CD14-positive monocyte (primary cell): ENCODE data around the gene SUSD2. TPM values are rescaled to one million over a fixed set of nuclear protein-coding genes. Genes with fewer than 3 reads are reported as not detected.
"Not testable (repeated sequence)": the region's sequence is repeated elsewhere in the genome, so short reads cannot be mapped to it uniquely, and the experiment has no call there.

Experiments used
- DNase-seq, 3 donors: peaks; one replicate each; pipeline ENCODE4 v3.0.0-alpha.2; 2011 to 2022
- H2AFZ ChIP-seq: 2 replicates; pipeline ENCODE4 v1.6.0; 2012; ENCODE audit warnings: mild to moderate bottlenecking, low read depth, low read length, inconsistent platforms; ENCODE audit not compliant: insufficient read depth, poor library complexity, severe bottlenecking
- H3K27ac ChIP-seq, 2 donors: 1 replicate in 1 of 2; 2 replicates in 1 of 2; pipeline ENCODE4 v1.5.1; 2012 to 2013; ENCODE audit warnings: low read length in 2 of 2, control low read depth in 1 of 2, inconsistent platforms in 1 of 2, low read depth in 1 of 2, mild to moderate bottlenecking in 1 of 2
- H3K27me3 ChIP-seq, 2 donors: one replicate each; pipeline versions ENCODE4 v1.6.0 to v1.6.1; 2011 to 2013; ENCODE audit warnings: low read length in 2 of 2; ENCODE audit not compliant: control insufficient read depth in 2 of 2, insufficient read depth in 2 of 2
- H3K36me3 ChIP-seq, 2 donors: replicated peaks in 1 of 2; 1 replicate in 1 of 2; 2 replicates in 1 of 2; pipeline versions ENCODE4 v1.5.1 to v1.6.1; 2012 to 2013; ENCODE audit warnings: low read length in 2 of 2, control low read depth in 1 of 2, inconsistent platforms in 1 of 2, mild to moderate bottlenecking in 1 of 2; ENCODE audit not compliant: insufficient read depth in 2 of 2, control insufficient read depth in 1 of 2
- H3K4me1 ChIP-seq, 2 donors: 1 replicate in 1 of 2; 2 replicates in 1 of 2; pipeline versions ENCODE4 v1.5.1 to v1.6.1; 2012 to 2013; ENCODE audit warnings: low read length in 2 of 2, control low read depth in 1 of 2, inconsistent platforms in 1 of 2, mild to moderate bottlenecking in 1 of 2, moderate library complexity in 1 of 2; ENCODE audit not compliant: insufficient read depth in 2 of 2, control insufficient read depth in 1 of 2
- H3K4me2 ChIP-seq: replicated peaks from 2 replicates; pipeline ENCODE3; 2012; ENCODE audit warnings: low read length, moderate library complexity, mild to moderate bottlenecking; ENCODE audit not compliant: poor library complexity, severe bottlenecking; ENCODE audit errors: extremely low read depth
- H3K4me3 ChIP-seq, 3 experiments: fragments of 200-600 bp in 1 of 3; sonication (generic) in 1 of 3; replicated peaks in 1 of 3; 1 replicate in 2 of 3; 2 replicates in 1 of 3; pipeline ENCODE4 v1.5.1; 2011 to 2013; ENCODE audit warnings: low read length in 3 of 3, mild to moderate bottlenecking in 3 of 3, control low read depth in 2 of 3, low read depth in 2 of 3, inconsistent platforms in 1 of 3, moderate library complexity in 1 of 3
- H3K79me2 ChIP-seq: 2 replicates; pipeline ENCODE4 v1.6.0; 2012; ENCODE audit warnings: mild to moderate bottlenecking, control low read depth, inconsistent platforms, low read length, moderate library complexity; ENCODE audit not compliant: insufficient read depth
- H3K9ac ChIP-seq: 2 replicates; pipeline ENCODE4 v1.6.0; 2017; ENCODE audit warnings: low read length, mild to moderate bottlenecking; ENCODE audit not compliant: insufficient read depth, poor library complexity, severe bottlenecking
- H3K9me3 ChIP-seq, 2 donors: replicated peaks in 1 of 2; 1 replicate in 1 of 2; 2 replicates in 1 of 2; pipeline versions ENCODE4 v1.5.1 to v1.6.1; 2012 to 2013; ENCODE audit warnings: low read length in 2 of 2, control low read depth in 1 of 2; ENCODE audit not compliant: control insufficient read depth in 1 of 2, insufficient read depth in 1 of 2
- H4K20me1 ChIP-seq: 2 replicates; pipeline ENCODE4 v1.6.0; 2012; ENCODE audit warnings: mild to moderate bottlenecking, low read length, control low read depth, moderate library complexity; ENCODE audit not compliant: insufficient read depth
- H3K27ac Mint-ChIP-seq, 7 donors: one replicate each; pipeline ENCODE4 v1.8.0; 2020; ENCODE audit warnings: mild to moderate bottlenecking in 7 of 7, mixed read lengths in 7 of 7, moderate library complexity in 6 of 7, inconsistent platforms in 2 of 7
- H3K27me3 Mint-ChIP-seq, 3 donors: one replicate each; pipeline ENCODE4 v1.8.0; 2021 to 2022; ENCODE audit warnings: low read depth in 3 of 3, mild to moderate bottlenecking in 3 of 3, mixed read lengths in 3 of 3, moderate library complexity in 3 of 3, inconsistent platforms in 1 of 3
- H3K36me3 Mint-ChIP-seq, 2 donors: one replicate each; pipeline ENCODE4 v1.8.0; 2020; ENCODE audit warnings: mixed read lengths in 2 of 2, inconsistent platforms in 1 of 2, mild to moderate bottlenecking in 1 of 2
- H3K4me1 Mint-ChIP-seq: one replicate; pipeline ENCODE4 v1.8.0; 2020; ENCODE audit warnings: mild to moderate bottlenecking, mixed read lengths
- H3K4me3 Mint-ChIP-seq, 2 donors: one replicate each; pipeline ENCODE4 v1.8.0; 2020; ENCODE audit warnings: mild to moderate bottlenecking in 2 of 2, mixed read lengths in 2 of 2, moderate library complexity in 1 of 2
- H3K9me3 Mint-ChIP-seq, 7 donors: one replicate each; pipeline ENCODE4 v1.8.0; 2020 to 2022; ENCODE audit warnings: mixed read lengths in 7 of 7, mild to moderate bottlenecking in 6 of 7, moderate library complexity in 6 of 7, inconsistent platforms in 2 of 7
- WGBS: methylation state at CpG from one replicate; pipeline ENCODE4 v1.1.5; 2013; ENCODE audit warnings: missing lambda C conversion rate; ENCODE audit not compliant: insufficient coverage; 5-methylcytosine and 5-hydroxymethylcytosine counted together
- intact Hi-C, 2 donors: fragments of 100-400 bp; cut with micrococcal nuclease; formaldehyde crosslinking; loops; one replicate each; pipeline versions ENCODE4 v1.15.0 to v1.15.1; 2023
- polyA plus RNA-seq, 3 donors: library from polyadenylated mRNA; depleted of rRNA in 1 of 3; unstranded in 2 of 3; stranded (reverse) in 1 of 3; fragments of 300-500 nt in 2 of 3; fragments of >200 nt in 1 of 3; fragmentation: Illumina TruSeq in 2 of 3; gene quantifications; 1 replicate in 2 of 3; 2 replicates in 1 of 3; pipeline ENCODE4 v1.2.3, GENCODE V29; 2012 to 2021
- TF ChIP-seq, protein P1 (sequence below): fragments of 200-600 bp; IDR thresholded peaks from one replicate; pipeline ENCODE4 v1.8.0; 2022; ENCODE audit warnings: antibody characterized with exemption, mild to moderate bottlenecking

SUSD2 gene
- polyA plus RNA-seq, 3 donors = 0.56 TPM; not detected in 2

DNA sequence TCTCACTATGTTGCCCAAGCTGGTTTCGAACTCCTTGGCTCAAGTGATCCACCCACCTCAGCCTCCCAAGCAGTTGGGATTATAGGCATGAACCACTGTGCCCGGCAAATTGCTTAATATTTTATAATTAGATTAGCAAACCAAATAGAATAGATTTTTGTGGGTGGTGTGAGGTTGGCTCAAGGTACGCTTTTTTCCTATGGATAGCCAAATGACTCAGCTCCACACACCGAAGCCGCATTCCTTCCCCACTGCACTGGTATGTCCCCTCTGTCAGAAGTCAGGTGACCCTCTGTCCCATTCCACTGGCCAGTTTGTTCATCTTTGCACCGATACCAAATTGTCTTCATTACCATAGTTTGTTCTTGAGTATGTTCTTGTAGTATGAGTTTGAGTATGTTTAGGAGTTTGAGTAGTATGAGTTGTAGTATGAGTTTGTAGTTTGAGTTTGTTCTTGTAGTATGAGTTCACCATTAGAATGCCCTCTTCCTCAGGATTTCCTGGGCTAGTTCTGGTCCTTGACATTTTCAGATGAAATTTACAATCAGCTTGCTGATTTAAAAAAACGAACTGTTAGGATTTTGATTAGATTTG lies 19.4 kb downstream of the SUSD2 start:
- no peaks in the 10 kb centered on the region for H3K9me3 ChIP-seq

DNA sequence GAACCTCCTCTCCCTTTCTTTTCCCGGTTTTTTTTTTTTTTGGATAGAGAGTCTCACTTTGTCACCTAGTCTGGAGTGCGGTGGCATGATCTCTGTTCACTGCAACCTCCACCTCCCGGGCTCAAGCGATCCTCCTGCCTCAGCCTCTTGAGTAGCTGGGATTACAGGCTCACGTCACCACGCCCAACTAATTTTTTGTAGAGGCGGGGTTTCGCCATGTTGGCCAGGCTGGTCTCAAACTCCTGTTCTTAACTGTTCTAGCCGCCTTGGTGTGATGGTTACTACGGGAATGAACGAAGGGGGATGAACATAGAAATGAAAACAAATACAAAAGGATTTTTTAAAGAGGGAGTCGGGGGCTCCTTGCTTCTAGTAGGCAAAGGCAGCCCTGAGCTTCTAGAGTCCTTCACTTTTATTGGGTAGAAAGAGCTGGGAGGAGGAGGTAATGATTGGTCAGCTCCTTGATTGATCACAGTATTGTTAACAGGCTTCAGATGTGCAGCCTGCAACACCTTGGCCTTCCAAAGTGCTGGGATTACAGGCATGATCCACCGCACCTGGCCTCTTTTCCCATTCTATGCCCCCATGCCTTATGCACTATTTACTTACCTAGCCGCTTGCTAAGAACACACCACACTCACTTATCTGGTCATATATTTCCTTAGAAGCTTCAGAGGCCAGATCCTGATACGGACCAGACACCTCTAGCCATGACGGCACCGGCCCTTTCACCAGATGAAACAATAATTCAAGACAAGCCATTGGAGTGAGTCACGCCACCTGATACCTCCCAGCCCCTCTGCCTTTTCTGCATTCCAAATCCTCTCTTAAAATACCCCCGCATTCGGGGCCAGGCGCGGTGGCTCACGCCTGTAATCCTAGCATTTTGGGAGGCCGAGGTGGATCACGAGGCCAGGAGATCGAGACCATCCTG lies 20.7 kb downstream of the SUSD2 start:
- no peak for DNase-seq
- intact Hi-C loops = no loop called here
- TF ChIP-seq, protein P1, sequence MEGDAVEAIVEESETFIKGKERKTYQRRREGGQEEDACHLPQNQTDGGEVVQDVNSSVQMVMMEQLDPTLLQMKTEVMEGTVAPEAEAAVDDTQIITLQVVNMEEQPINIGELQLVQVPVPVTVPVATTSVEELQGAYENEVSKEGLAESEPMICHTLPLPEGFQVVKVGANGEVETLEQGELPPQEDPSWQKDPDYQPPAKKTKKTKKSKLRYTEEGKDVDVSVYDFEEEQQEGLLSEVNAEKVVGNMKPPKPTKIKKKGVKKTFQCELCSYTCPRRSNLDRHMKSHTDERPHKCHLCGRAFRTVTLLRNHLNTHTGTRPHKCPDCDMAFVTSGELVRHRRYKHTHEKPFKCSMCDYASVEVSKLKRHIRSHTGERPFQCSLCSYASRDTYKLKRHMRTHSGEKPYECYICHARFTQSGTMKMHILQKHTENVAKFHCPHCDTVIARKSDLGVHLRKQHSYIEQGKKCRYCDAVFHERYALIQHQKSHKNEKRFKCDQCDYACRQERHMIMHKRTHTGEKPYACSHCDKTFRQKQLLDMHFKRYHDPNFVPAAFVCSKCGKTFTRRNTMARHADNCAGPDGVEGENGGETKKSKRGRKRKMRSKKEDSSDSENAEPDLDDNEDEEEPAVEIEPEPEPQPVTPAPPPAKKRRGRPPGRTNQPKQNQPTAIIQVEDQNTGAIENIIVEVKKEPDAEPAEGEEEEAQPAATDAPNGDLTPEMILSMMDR = no peak
- Histone ChIP-seq H3K4me1 (peaks cover 43% of the 10 kb centered on the region in 2 donors), H3K4me2 (no peak overlapping the region), H3K27me3 (no peaks in the 10 kb centered on the region), H3K36me3 (no peaks in the 10 kb centered on the region), H3K79me2 (no peaks in the 10 kb centered on the region), H3K4me3 (no peak overlapping the region), H3K9me3 (no peaks in the 10 kb centered on the region), H3K9ac (no peak overlapping the region), H4K20me1 (no peaks in the 10 kb centered on the region), H2AFZ (no peak overlapping the region), H3K27ac (no peak overlapping the region)
- Mint-ChIP-seq H3K4me3 (no peak overlapping the region), H3K27ac (peak overlapping the region in 1 of 7 donors; percentile 11), H3K36me3 (no peaks in the 10 kb centered on the region), H3K9me3 (peaks cover 0 to 3% (median 0%) of the 10 kb centered on the region in 7 donors), H3K4me1 (peaks cover 43% of the 10 kb centered on the region), H3K27me3 (peaks cover 0 to 6% (median 4%) of the 10 kb centered on the region in 3 donors)
- 96% methylated on average over 14 of the region's 26 CpGs for WGBS

More for the DNA sequence above, 19.4 kb downstream of the SUSD2 start:
- H3K27me3 Mint-ChIP-seq = peaks cover 0 to 5% (median 2%) of the 10 kb centered on the region in 3 donors
- H4K20me1 ChIP-seq = no peaks in the 10 kb centered on the region
- intact Hi-C loops = no loop called here
- WGBS = 17% methylated on average over 1 of the region's 7 CpGs
- no peaks in the 10 kb centered on the region for H3K36me3 ChIP-seq
- H3K36me3 Mint-ChIP-seq = no peaks in the 10 kb centered on the region
- H2AFZ ChIP-seq = no peak overlapping the region
- H3K9ac ChIP-seq = no peak overlapping the region
- peaks cover 0 to 3% (median 0%) of the 10 kb centered on the region in 7 donors for H3K9me3 Mint-ChIP-seq
- H3K4me1 Mint-ChIP-seq = peaks cover 40% of the 10 kb centered on the region
- peaks cover 33% of the 10 kb centered on the region in 2 donors for H3K4me1 ChIP-seq
- H3K27ac Mint-ChIP-seq = no peak overlapping the region
- TF ChIP-seq, protein P1 = no peak
- no peak overlapping the region for H3K27ac ChIP-seq
- no peak for DNase-seq
- H3K4me3 ChIP-seq = no peak overlapping the region
- H3K79me2 ChIP-seq = no peaks in the 10 kb centered on the region
- no peak overlapping the region for H3K4me2 ChIP-seq
- H3K4me3 Mint-ChIP-seq = no peak overlapping the region
- H3K27me3 ChIP-seq = no peaks in the 10 kb centered on the region

DNA sequence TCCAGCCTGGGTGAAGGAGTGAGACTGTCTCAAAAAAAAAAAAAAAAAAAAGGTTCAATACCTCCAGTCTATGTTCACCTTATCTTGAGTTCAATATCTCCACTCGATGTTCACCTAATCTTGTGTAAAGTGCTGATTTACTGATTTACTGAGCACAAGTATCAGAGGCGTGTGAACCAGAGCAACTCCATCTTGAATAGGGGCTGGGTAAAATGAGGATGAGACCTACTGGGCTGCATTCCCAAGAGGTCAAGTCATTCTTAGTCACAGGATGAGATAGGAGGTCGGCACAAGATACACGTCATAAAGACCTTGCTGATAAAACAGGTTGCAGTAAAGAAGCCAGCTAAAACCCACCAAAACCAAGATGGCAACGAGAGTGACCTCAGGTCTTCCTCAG lies 22.6 kb downstream of the SUSD2 start:
- H3K27me3 ChIP-seq, H3K4me3 ChIP-seq, H3K9me3 Mint-ChIP-seq, H4K20me1 ChIP-seq, H3K27me3 Mint-ChIP-seq, H3K36me3 Mint-ChIP-seq, H3K79me2 ChIP-seq, H3K4me2 ChIP-seq, H3K9ac ChIP-seq, H3K4me3 Mint-ChIP-seq, H2AFZ ChIP-seq, H3K36me3 ChIP-seq, H3K27ac ChIP-seq, intact Hi-C loops, DNase-seq, H3K9me3 ChIP-seq: not testable (repeated sequence)
- H3K27ac Mint-ChIP-seq = peak overlapping the region in 1 of 7 donors; percentile 35
- WGBS = 100% methylated on average over 1 of the region's 5 CpGs
- peaks cover 44% of the 10 kb centered on the region for H3K4me1 Mint-ChIP-seq
- H3K4me1 ChIP-seq = peaks cover 42% of the 10 kb centered on the region in 2 donors
